SK-N-MC (cell line): ENCODE measurements around the gene CLK3.

Source experiments
- EZH2 ChIP-seq: fragments of 200-600 bp; sonication (generic); IDR thresholded peaks from one replicate; pipeline ENCODE4 v1.6.1; 2017; ENCODE audit warnings: antibody characterized with exemption
- POLR2AphosphoS5 ChIP-seq: IDR thresholded peaks from 2 replicates; pipeline ENCODE4 v1.6.1; 2012; ENCODE audit warnings: mild to moderate bottlenecking, low read depth, low read length, borderline replicate concordance

- TF ChIP-seq EZH2 (no peak), POLR2AphosphoS5 (no peak)
Observed at GRCh38 chr15:74619916-74620635, 4.4 kb downstream of the CLK3 start.
